Peyer's patch (tissue), 4 donors: ENCODE measurements around the gene CD177. TPM values are rescaled to one million over a fixed set of nuclear protein-coding genes. Genes with fewer than 3 reads are reported as not detected.
"Not testable (repeated sequence)": the region's sequence is repeated elsewhere in the genome, so short reads cannot be mapped to it uniquely, and the experiment has no call there.

Experiments used
- DNase-seq, 3 donors: peaks; one replicate each; pipeline ENCODE4 v3.0.0-alpha.2; 2017 to 2019
- H3K27ac ChIP-seq, 4 donors: fragments of 200-600 bp; sonication (generic); one replicate each; pipeline ENCODE4 v1.5.1; 2016 to 2019
- H3K27me3 ChIP-seq, 2 donors: fragments of 200-600 bp; sonication (generic); one replicate each; pipeline ENCODE4 v1.5.1; 2019
- H3K36me3 ChIP-seq, 3 donors: fragments of 200-600 bp; sonication (generic); one replicate each; pipeline ENCODE4 v1.5.1; 2016 to 2019
- H3K4me1 ChIP-seq, 4 donors: fragments of 200-600 bp; sonication (generic); one replicate each; pipeline ENCODE4 v1.5.1; 2016 to 2019
- H3K4me3 ChIP-seq, 4 donors: fragments of 200-600 bp; sonication (generic); 1 replicate in 3 of 4; 2 replicates in 1 of 4; pipeline ENCODE4 v1.5.1; 2016 to 2019; ENCODE audit warnings: mild to moderate bottlenecking in 1 of 4
- H3K9me3 ChIP-seq, 4 donors: fragments of 200-600 bp; sonication (generic); one replicate each; pipeline ENCODE4 v1.5.1; 2016 to 2019; ENCODE audit warnings: mild to moderate bottlenecking in 1 of 4
- POLR2A ChIP-seq, 2 donors: fragments of 450-650 bp; IDR thresholded peaks; one replicate each; pipeline ENCODE4 v1.5.1; 2017; ENCODE audit warnings: antibody characterized with exemption in 2 of 2, mild to moderate bottlenecking in 2 of 2, moderate library complexity in 2 of 2
- total RNA-seq, 4 donors: library from RNA; depleted of rRNA; stranded (reverse); fragments of >200 nt; gene quantifications; one replicate each; pipeline ENCODE4 v1.1.0, GENCODE V29; 2016
- TF ChIP-seq, protein P1 (sequence below), 6 experiments: fragments of 450-650 bp in 4 of 6; fragments of 200-600 bp in 2 of 6; sonication (generic) in 1 of 6; IDR thresholded peaks; one replicate each; pipeline ENCODE4 v1.5.1; 2017 to 2019; ENCODE audit warnings: antibody characterized with exemption in 6 of 6, mild to moderate bottlenecking in 3 of 6, moderate library complexity in 1 of 6

Gene CD177
- total RNA-seq, 4 donors from 2014 or later: not detected

DNA sequence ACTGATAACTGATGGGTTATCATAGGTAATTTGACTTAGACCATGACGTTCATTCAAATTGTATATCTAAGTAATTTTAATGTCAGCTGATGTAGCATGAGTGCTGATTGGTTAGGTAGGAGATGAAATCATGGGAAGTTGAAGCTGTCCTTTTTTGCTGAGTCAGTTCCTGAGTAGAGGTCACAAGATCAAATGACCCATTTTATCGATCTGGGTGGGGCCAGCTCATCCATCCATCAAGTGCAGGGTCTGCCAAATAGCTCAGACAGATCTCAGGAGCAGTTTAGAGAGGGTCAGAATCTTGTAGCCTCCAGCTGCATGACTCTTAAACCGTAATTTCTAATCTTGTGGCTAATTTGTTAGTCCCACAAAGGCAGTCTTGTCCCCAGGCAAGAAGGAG is 35.3 kb upstream of the CD177 start:
- H3K27me3 ChIP-seq: no peaks in the 10 kb centered on the region
- no peaks in the 10 kb centered on the region for H3K4me1 ChIP-seq
- H3K4me3 ChIP-seq: no peak overlapping the region
- H3K9me3 ChIP-seq: no peaks in the 10 kb centered on the region
- DNase-seq: no peak
- no peaks in the 10 kb centered on the region for H3K36me3 ChIP-seq
- TF ChIP-seq, protein P1, sequence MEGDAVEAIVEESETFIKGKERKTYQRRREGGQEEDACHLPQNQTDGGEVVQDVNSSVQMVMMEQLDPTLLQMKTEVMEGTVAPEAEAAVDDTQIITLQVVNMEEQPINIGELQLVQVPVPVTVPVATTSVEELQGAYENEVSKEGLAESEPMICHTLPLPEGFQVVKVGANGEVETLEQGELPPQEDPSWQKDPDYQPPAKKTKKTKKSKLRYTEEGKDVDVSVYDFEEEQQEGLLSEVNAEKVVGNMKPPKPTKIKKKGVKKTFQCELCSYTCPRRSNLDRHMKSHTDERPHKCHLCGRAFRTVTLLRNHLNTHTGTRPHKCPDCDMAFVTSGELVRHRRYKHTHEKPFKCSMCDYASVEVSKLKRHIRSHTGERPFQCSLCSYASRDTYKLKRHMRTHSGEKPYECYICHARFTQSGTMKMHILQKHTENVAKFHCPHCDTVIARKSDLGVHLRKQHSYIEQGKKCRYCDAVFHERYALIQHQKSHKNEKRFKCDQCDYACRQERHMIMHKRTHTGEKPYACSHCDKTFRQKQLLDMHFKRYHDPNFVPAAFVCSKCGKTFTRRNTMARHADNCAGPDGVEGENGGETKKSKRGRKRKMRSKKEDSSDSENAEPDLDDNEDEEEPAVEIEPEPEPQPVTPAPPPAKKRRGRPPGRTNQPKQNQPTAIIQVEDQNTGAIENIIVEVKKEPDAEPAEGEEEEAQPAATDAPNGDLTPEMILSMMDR (IDR thresholded peaks at IDR 0.05): no peak
- TF ChIP-seq POLR2A (IDR thresholded peaks at IDR 0.05): no peak
- no peak overlapping the region for H3K27ac ChIP-seq

DNA sequence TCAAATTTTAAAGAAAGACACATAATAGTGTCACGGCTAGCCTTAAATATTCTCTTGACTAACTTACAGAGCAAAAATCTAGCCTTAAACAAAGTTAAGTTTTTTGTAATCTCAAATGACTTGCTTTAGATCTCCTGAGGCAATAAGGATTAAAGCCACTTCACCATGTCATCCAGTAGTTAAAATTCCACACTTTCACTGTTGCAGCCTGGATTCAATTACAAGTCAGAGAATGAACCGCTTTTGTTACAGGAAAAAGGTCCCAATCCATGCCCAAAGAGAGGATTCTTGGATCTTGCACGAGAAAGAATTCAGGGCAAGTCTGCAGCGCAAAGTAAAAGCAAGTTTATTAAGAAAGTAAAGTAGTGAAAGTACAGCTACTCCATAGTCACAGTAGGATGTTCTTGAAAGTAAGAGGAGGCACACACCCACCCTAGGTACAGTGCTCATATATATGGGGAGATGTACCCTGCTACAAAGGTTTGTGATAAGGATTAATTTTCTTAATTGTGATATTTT is 34.6 kb upstream of the CD177 start:
- no peaks in the 10 kb centered on the region for H3K9me3 ChIP-seq
- no peak for DNase-seq
- H3K27me3 ChIP-seq: no peaks in the 10 kb centered on the region
- TF ChIP-seq, protein P1 (IDR thresholded peaks at IDR 0.05): no peak
- no peak for TF ChIP-seq POLR2A (IDR thresholded peaks at IDR 0.05)
- H3K36me3 ChIP-seq: no peaks in the 10 kb centered on the region
- no peaks in the 10 kb centered on the region for H3K4me1 ChIP-seq
- H3K27ac ChIP-seq: no peak overlapping the region
- H3K4me3 ChIP-seq: no peak overlapping the region

DNA sequence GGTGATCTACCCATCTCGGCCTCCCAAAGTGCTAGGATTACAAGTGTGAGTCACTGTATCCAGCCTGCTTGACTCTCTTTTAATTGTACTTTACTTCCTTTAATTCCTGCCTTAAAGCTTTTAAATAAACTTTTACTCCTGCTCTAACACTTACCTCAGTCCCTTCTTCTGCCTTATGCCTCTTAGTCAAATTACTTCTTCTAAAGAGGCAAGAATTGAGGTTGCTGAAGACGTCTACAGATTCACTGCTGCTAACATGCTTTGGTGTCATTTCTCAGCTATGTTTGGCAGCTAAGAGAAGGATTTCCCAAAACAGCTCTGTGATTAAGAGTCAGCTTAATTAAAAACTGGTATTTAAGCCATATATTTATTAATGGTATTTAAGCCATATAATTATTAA is 32.9 kb upstream of the CD177 start:
- Histone ChIP-seq H3K27me3 (no peaks in the 10 kb centered on the region), H3K36me3 (no peaks in the 10 kb centered on the region), H3K9me3 (no peaks in the 10 kb centered on the region), H3K27ac (no peak overlapping the region), H3K4me3 (no peak overlapping the region), H3K4me1 (no peaks in the 10 kb centered on the region)
- TF ChIP-seq, protein P1 (IDR thresholded peaks at IDR 0.05): no peak
- TF ChIP-seq POLR2A (IDR thresholded peaks at IDR 0.05): no peak
- DNase-seq: no peak

DNA sequence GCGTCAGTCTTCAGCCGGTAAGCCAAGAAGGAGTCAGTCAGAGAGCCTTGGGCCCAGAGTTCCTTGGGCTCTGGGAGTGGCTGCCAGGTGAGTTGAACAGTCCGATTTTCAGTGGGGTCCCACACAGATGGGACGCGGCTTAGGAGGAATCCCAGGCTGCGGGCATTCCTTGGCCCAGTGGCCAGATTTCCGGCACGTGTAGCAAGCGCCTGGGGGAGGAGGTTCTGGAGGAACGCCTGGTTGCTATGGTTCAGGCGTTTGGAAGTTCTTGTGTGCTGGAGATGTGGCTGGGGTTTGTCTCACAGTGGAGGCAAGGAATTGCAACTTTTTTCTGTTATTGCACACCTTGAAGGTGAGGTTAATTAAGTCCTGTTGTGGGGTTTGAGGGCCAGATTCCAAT is 26.7 kb upstream of the CD177 start:
- not testable (repeated sequence) for DNase-seq, H3K36me3 ChIP-seq, H3K27ac ChIP-seq

DNA sequence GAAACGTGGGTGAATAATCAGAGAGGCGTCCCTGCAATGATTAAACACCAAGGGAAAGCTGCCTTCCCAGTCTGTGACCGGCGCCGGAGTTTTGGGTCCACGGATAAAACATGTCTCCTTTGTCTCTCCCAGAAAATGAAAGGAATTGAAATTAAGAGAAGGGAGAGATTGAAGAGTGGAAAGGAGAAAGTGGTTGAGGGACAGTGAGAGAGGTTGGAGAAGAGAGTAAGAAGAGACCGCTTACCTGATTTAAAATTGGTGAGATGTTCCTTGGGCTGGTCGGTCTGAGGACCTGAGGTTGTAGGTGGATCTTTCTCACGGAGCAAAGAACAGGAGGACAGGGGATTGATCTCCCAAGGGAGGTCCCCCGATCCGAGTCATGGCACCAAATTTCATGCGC is 24.9 kb upstream of the CD177 start:
- H3K4me3 ChIP-seq, H3K36me3 ChIP-seq, H3K27me3 ChIP-seq, H3K4me1 ChIP-seq, DNase-seq, H3K27ac ChIP-seq, H3K9me3 ChIP-seq: not testable (repeated sequence)

More for the DNA sequence above, 26.7 kb upstream of the CD177 start:
- H3K4me3 ChIP-seq, H3K27me3 ChIP-seq, H3K9me3 ChIP-seq, H3K4me1 ChIP-seq: not testable (repeated sequence)

DNA sequence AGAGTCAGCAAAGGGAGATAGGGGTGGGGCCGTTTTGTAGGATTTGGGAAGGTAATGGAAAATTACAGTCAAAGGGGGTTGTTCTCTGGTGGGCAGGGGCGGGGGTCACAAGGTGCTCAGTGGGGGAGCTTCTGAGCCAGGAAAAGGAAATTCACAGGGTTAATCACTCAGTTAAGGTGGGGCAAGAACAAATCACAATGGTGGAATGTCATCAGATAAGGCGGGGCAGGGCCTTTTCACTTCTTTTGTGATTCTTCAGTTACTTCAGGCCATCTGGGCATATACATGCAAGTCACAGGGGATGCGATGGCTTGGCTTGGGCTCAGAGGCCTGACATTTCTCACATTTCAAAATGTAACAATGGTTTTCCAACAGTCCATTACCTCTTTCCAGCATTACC is 24.4 kb upstream of the CD177 start:
- not testable (repeated sequence) for H3K27ac ChIP-seq, H3K9me3 ChIP-seq, H3K4me1 ChIP-seq, H3K27me3 ChIP-seq, DNase-seq, H3K36me3 ChIP-seq, H3K4me3 ChIP-seq

DNA sequence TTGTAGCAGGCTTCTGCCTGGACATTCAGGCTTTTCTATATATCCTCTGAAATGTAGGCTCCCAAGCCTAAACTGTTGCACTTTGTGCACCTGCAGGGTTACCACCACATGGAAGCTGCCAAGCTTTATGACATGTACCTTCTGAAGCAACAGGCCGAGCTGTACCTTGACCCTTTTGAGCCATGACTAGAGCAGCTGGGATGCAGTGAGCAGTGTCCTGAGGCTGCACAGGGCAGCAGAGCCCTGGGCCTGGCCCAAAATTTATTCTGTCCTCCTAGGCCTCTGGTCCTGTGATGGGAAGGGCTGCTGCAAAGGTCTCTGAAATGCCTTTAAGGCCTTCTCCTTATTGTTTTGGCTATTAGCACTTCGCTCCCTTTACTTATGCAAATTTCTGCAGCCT is 23.5 kb upstream of the CD177 start:
- H3K36me3 ChIP-seq: no peaks in the 10 kb centered on the region
- no peak overlapping the region for H3K27ac ChIP-seq
- no peaks in the 10 kb centered on the region for H3K4me1 ChIP-seq
- DNase-seq: no peak
- TF ChIP-seq POLR2A (IDR thresholded peaks at IDR 0.05): no peak
- TF ChIP-seq, protein P1 (IDR thresholded peaks at IDR 0.05): no peak
- H3K4me3 ChIP-seq: no peak overlapping the region
- H3K27me3 ChIP-seq: no peaks in the 10 kb centered on the region
- no peaks in the 10 kb centered on the region for H3K9me3 ChIP-seq
